Motor neuron (in vitro differentiated cells): ENCODE measurements around the gene UBASH3A. TPM values are rescaled to one million over a fixed set of nuclear protein-coding genes. Genes with fewer than 3 reads are reported as not detected.

ENCODE experiments used
- ATAC-seq, 8 experiments: fragments of 200-7000 bp; cut with Tn5 transposase; replicated peaks in 6 of 8; 2 replicates each; pipeline ENCODE4 v1.8.0; 2021; ENCODE audit warnings: mild to moderate bottlenecking in 8 of 8, moderate library complexity in 8 of 8
- H3K27ac ChIP-seq, 2 donors: fragments of 250-450 bp; sonication (Bioruptor Pico); 2 replicates each; pipeline ENCODE4 v1.9.0; 2021; ENCODE audit warnings: antibody characterized with exemption in 2 of 2, mild to moderate bottlenecking in 2 of 2, moderate library complexity in 1 of 2
- H3K4me1 ChIP-seq, 2 donors: fragments of 250-450 bp; sonication (Bioruptor Pico); replicated peaks in 1 of 2; 2 replicates each; pipeline ENCODE4 v1.6.1; 2021; ENCODE audit warnings: antibody characterized with exemption in 2 of 2, mild to moderate bottlenecking in 2 of 2, moderate library complexity in 1 of 2
- H3K4me3 ChIP-seq, 5 donors: fragments of 250-450 bp; sonication (Bioruptor Pico); 2 replicates each; pipeline ENCODE4 v1.9.0; 2021; ENCODE audit warnings: antibody characterized with exemption in 5 of 5, mild to moderate bottlenecking in 5 of 5, moderate library complexity in 4 of 5
- WGBS, 10 experiments: fragments of 450-650 bp; shearing (Covaris generic); methylation state at CpG; one replicate each; pipeline ENCODE4 v1.0.0; 2022; 5-methylcytosine and 5-hydroxymethylcytosine counted together
- in situ Hi-C, 9 experiments: fragments of 400-800 bp; cut with MboI; loops; one replicate each; pipeline ENCODE4 v1.15.0; 2021; ENCODE audit warnings: low sequenced_read_pairs in 9 of 9, low pct_unique_long_range_greater_than_20kb in 2 of 9; ENCODE audit not compliant: unreplicated experiment in 9 of 9
- total RNA-seq, 8 experiments: library from RNA; unstranded; fragments of 300-600 nt; gene quantifications; 2 replicates each; pipeline versions ENCODE4 v1.2.3 to v1.2.4, GENCODE V29; 2022

UBASH3A gene
- total RNA-seq, 8 experiments from 2014 or later, result 0.25 to 0.66 (median 0.28) TPM; not detected in 5

GRCh38 chr21:42441963-42442362 is 38.3 kb downstream of the UBASH3A start:
- in situ Hi-C loops, result loop anchor here in 2 of 9 experiments (25.0 kb wide), 2 partner anchors 130 to 280 kb away; partner anchors contain the start of gene TFF3 (in 1 of the 2)
- 0 to 100% (median 50%) methylated on average over 1 to 5 of the region's 6 CpGs; no CpG with 5 or more reads in 3 of the 10 experiments for WGBS, 10 experiments
- Histone ChIP-seq H3K27ac (no peak overlapping the region), H3K4me1 (no peaks in the 10 kb centered on the region), H3K4me3 (no peak overlapping the region)
- ATAC-seq, result no peak

- Histone ChIP-seq H3K4me1 (no peaks in the 10 kb centered on the region), H3K27ac (no peak overlapping the region), H3K4me3 (no peak overlapping the region)
- ATAC-seq, result no peak
- WGBS, 10 experiments, result 0 to 92% (median 85%) methylated on average over 1 to 5 of the region's 15 CpGs; no CpG with 5 or more reads in 4 of the 10 experiments
- in situ Hi-C loops, result loop anchor here in 2 of 9 experiments (25.0 kb wide), 2 partner anchors 131 to 281 kb away; partner anchors contain the start of gene TFF3 (in 1 of the 2)
Observed at GRCh38 chr21:42443181-42443785, 39.6 kb downstream of the UBASH3A start.

GRCh38 chr21:42443876-42444744 is 40.4 kb downstream of the UBASH3A start:
- Histone ChIP-seq H3K4me1 (no peaks in the 10 kb centered on the region), H3K27ac (no peak overlapping the region), H3K4me3 (no peak overlapping the region)
- WGBS, 10 experiments, result 60 to 100% (median 88%) methylated on average over 1 to 20 of the region's 34 CpGs; no CpG with 5 or more reads in 3 of the 10 experiments
- in situ Hi-C loops, result loop anchor here in 2 of 9 experiments (25.0 kb wide), 2 partner anchors 132 to 282 kb away; partner anchors contain the start of gene TFF3 (in 1 of the 2)
- ATAC-seq, result no peak

GRCh38 chr21:42444745-42445059 is 41.0 kb downstream of the UBASH3A start:
- in situ Hi-C loops, result loop anchor here in 2 of 9 experiments (25.0 kb wide), 2 partner anchors 132 to 282 kb away; partner anchors contain the start of gene TFF3 (in 1 of the 2)
- ATAC-seq, result no peak
- no peak overlapping the region for H3K4me3 ChIP-seq
- 25 to 100% (median 71%) methylated on average over 1 to 5 of the region's 10 CpGs; no CpG with 5 or more reads in 4 of the 10 experiments for WGBS, 10 experiments
- no peak overlapping the region for H3K27ac ChIP-seq
- H3K4me1 ChIP-seq, result no peaks in the 10 kb centered on the region

- WGBS, 10 experiments, result 0 to 100% (median 78%) methylated on average over 1 to 6 of the region's 7 CpGs; no CpG with 5 or more reads in 4 of the 10 experiments
- H3K27ac ChIP-seq, result no peak overlapping the region
- in situ Hi-C loops, result loop anchor here in 2 of 9 experiments (25.0 kb wide), 2 partner anchors 133 to 283 kb away; partner anchors contain the start of gene TFF3 (in 1 of the 2)
- ATAC-seq, result no peak
- H3K4me3 ChIP-seq, result no peak overlapping the region
- peaks cover 0 to 2% of the 10 kb centered on the region in 2 donors for H3K4me1 ChIP-seq
Observed at GRCh38 chr21:42445311-42445710, 41.6 kb downstream of the UBASH3A start.

- in situ Hi-C loops, result loop anchor here in 2 of 9 experiments (25.0 kb wide), 2 partner anchors 134 to 284 kb away; partner anchors contain the start of gene TFF3 (in 1 of the 2)
Observed at GRCh38 chr21:42446531-42446930, 42.8 kb downstream of the UBASH3A start.

GRCh38 chr21:42447182-42447581 is 43.5 kb downstream of the UBASH3A start:
- Histone ChIP-seq H3K4me1 (peaks cover 0 to 2% of the 10 kb centered on the region in 2 donors), H3K4me3 (no peak overlapping the region), H3K27ac (no peak overlapping the region)
- no peak for ATAC-seq
- WGBS, 10 experiments, result 8 to 93% (median 62%) methylated on average over 2 to 7 of the region's 14 CpGs; no CpG with 5 or more reads in 1 of the 10 experiments
- in situ Hi-C loops, result loop anchor here in 2 of 9 experiments (25.0 kb wide), 2 partner anchors 135 to 285 kb away; partner anchors contain the start of gene TFF3 (in 1 of the 2)

More at GRCh38 chr21:42446531-42446930, 42.8 kb downstream of the UBASH3A start:
- Histone ChIP-seq H3K27ac (no peak overlapping the region), H3K4me1 (peaks cover 0 to 2% of the 10 kb centered on the region in 2 donors), H3K4me3 (no peak overlapping the region)
- ATAC-seq, result no peak
- 100% methylated on average over 1 of the region's 4 CpGs; no CpG with 5 or more reads in 9 of the 10 experiments for WGBS, 10 experiments

GRCh38 chr21:42447732-42448131 is 44.0 kb downstream of the UBASH3A start:
- H3K4me3 ChIP-seq, result no peak overlapping the region
- peaks cover 3 to 6% of the 10 kb centered on the region in 2 donors for H3K4me1 ChIP-seq
- in situ Hi-C loops, result loop anchor here in 2 of 9 experiments (25.0 kb wide), 2 partner anchors 135 to 285 kb away; partner anchors contain the start of gene TFF3 (in 1 of the 2)
- no peak overlapping the region for H3K27ac ChIP-seq
- no peak for ATAC-seq
- WGBS, 10 experiments, result 0 to 89% (median 73%) methylated on average over 1 to 6 of the region's 10 CpGs; no CpG with 5 or more reads in 5 of the 10 experiments

- no peak overlapping the region for H3K27ac ChIP-seq
- no peak for ATAC-seq
- no peak overlapping the region for H3K4me3 ChIP-seq
- in situ Hi-C loops, result loop anchor here in 2 of 9 experiments (25.0 kb wide), 2 partner anchors 136 to 286 kb away; partner anchors contain the start of gene TFF3 (in 1 of the 2)
- 67 to 93% (median 86%) methylated on average over 1 to 3 of the region's 3 CpGs; no CpG with 5 or more reads in 7 of the 10 experiments for WGBS, 10 experiments
- peaks cover 13 to 16% of the 10 kb centered on the region in 2 donors for H3K4me1 ChIP-seq
Observed at GRCh38 chr21:42448686-42449085, 45.0 kb downstream of the UBASH3A start.

- no peak overlapping the region for H3K4me3 ChIP-seq
- H3K4me1 ChIP-seq, result peaks cover 18 to 30% of the 10 kb centered on the region in 2 donors
- no peak for ATAC-seq
- H3K27ac ChIP-seq, result no peak overlapping the region
- in situ Hi-C loops, result loop anchor here in 1 of 9 experiments (25.0 kb wide), 1 partner anchor 90 kb away; the partner anchor contains the start of genes TFF1 and TFF2
- WGBS, 10 experiments, result 94 to 100% (median 100%) methylated on average over 1 to 3 of the region's 9 CpGs; no CpG with 5 or more reads in 7 of the 10 experiments
Observed at GRCh38 chr21:42451941-42452340, 48.2 kb downstream of the UBASH3A start.

GRCh38 chr21:42452401-42453223 is 48.9 kb downstream of the UBASH3A start:
- WGBS, 10 experiments, result 9 to 91% (median 79%) methylated on average over 1 to 14 of the region's 22 CpGs
- in situ Hi-C loops, result loop anchor here in 1 of 9 experiments (25.0 kb wide), 1 partner anchor 90 kb away; the partner anchor contains the start of genes TFF1 and TFF2

More at GRCh38 chr21:42452401-42453223, 48.9 kb downstream of the UBASH3A start:
- Histone ChIP-seq H3K4me3 (no peak overlapping the region), H3K27ac (peak overlapping the region in 1 of 2 donors; percentile 64), H3K4me1 (peaks cover 18 to 30% of the 10 kb centered on the region in 2 donors)
- peak in 2 of 8 experiments; percentile 3 for ATAC-seq
